Glomerular endothelial cell (primary cell): ENCODE measurements around the gene CHDH. TPM values are rescaled to one million over a fixed set of nuclear protein-coding genes. Genes with fewer than 3 reads are reported as not detected.

Experiments used
- DNase-seq: peaks from one replicate; pipeline ENCODE4 v3.0.0-alpha.2; 2011; ENCODE audit warnings: low read depth, low spot score; ENCODE audit errors: extremely low read depth
- total RNA-seq: library from RNA; depleted of rRNA; stranded (reverse); fragments of >200 nt; gene quantifications from 2 replicates; pipeline ENCODE4 v1.2.3, GENCODE V29; 2015

CHDH gene, protein sequence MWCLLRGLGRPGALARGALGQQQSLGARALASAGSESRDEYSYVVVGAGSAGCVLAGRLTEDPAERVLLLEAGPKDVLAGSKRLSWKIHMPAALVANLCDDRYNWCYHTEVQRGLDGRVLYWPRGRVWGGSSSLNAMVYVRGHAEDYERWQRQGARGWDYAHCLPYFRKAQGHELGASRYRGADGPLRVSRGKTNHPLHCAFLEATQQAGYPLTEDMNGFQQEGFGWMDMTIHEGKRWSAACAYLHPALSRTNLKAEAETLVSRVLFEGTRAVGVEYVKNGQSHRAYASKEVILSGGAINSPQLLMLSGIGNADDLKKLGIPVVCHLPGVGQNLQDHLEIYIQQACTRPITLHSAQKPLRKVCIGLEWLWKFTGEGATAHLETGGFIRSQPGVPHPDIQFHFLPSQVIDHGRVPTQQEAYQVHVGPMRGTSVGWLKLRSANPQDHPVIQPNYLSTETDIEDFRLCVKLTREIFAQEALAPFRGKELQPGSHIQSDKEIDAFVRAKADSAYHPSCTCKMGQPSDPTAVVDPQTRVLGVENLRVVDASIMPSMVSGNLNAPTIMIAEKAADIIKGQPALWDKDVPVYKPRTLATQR
- total RNA-seq: 0.06 and 0.82 TPM in 2 replicates

DNA sequence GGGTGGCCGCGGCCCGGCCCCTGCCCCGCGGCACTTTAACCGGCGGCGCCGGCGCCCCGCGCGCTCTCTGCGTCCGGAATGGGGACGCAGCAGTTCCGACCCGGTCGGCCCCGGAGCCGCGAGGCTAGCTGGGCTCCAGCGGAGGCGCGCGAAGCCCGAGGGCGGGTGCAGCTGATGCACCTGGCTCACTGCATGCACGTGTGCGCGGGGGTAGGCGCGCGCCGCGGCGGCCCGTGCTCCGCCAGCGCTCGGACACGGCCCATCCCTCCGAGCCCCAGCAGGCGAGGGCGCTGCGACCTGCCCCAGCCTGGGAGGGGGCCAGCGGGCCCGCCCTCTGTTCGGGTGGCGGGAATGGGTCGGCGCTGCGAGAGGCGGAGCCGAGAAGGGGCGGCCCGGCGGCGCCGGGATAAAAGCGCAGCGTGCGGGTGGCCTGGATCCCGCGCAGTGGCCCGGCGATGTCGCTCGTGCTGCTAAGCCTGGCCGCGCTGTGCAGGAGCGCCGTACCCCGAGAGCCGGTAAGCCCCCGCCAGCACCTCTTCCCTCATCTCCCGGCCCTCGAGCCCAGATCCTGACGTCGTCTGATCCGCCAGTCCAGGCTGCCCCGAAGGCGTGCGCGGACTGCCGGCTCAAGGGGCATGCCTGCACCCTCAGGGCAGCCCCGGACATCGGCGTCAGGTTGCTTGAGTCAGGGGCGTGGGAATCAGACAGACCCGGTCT lies at the start of gene CHDH, which contains the start of gene IL17RB:
TSS of gene CHDH (minus strand) at position 286 of the 717 bp plus-strand sequence. CDS start 22,411 bp downstream, outside the sequence.
TSS of gene IL17RB (plus strand) at position 435 of the 717 bp plus-strand sequence. CDS start at position 456, 21 bp downstream.
- no peak for DNase-seq

DNA sequence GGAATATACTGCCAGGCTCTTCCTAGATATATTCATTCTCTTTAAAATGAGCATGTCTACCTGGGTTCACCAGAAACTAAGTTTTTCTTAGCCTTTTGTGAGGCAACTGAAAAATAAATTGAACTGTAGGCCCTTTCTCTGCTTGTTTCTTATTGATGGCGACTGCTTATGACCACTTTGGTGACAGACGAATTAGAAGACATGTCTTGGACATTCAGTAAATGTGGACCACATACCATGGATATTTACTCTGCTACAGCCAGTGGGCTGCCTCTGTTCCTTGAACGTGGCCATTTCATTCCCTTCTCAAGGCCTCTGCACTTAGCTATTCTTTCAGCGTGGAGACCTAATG lies 46.0 kb upstream of the CHDH start:
- DNase-seq: no peak

DNA sequence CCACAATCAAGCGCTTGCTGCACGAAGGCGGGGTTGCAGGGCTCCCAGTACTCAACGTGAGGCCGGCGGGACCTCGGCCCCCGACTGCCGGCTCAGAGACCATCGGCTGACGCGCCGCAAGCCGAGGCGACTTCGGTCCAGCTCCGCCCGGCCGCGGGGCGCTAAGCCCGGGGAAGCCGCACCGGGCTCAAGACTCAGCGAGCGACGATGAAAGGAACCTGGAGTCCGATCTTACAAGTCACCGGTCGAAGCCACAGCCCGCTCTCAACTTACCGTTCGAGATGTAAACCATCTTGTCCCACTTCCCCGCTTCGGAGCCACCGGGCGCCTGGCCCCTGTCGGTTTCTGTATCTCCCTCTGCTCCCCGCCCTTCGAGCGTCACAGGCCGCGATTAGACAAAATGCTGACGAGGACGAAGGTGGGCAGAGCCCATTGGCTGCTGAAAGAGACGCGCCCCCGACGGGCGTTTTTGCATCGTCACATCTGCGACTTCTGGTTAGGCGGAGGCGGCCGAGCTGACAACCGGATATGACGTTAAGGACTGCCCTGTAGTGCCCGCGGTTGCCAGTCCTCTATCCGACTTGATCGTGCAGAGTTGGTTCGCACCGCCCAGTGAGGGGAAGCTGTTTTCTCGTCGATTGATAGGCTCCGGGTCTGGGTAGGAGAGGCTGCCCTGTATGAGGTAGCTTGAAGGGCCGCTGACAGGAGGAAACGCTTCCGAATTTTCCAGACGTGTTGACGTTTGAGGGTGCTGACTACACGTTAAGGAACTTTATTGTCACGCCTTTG lies 45.5 kb upstream of the CHDH start, which contains the start of gene SELENOK:
TSS of gene SELENOK (minus strand) at position 363 of the 789 bp plus-strand sequence.
- peak; percentile 89 for DNase-seq

DNA sequence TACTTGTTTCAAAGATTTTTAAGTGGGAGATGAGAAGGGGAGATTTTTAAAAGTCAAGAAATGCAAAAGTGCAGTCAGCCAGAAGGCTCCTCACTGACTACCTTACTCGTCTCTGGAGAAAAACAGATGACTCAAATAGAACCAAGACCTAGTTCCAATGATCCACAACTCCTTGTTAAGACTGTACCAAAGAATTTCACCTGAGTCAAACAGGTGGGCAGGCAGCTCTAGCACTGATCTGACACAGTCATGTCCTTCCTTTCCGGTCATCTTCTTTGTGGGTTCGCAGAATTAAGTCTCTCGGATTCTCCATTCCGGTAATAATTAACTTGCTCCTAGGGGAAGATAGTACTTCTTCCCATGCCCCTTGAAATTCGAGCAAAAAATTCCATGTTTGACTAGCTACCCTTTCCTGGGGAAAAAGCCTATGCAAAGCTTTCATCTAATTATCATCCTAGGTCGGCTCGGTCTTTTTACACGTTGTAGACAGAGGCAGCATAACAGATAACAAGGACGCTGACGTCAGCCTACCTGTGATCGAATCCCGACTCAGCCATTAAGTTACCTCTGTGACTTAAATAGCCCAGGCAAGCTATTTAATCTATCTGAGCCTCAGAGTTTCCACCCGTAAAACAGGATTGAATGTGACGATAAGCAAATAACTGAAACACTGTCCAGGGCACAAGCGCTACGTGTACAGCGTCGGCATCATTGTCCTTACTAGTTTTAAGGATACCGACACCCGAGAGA lies 44.7 kb upstream of the CHDH start:
- DNase-seq: no peak

DNA sequence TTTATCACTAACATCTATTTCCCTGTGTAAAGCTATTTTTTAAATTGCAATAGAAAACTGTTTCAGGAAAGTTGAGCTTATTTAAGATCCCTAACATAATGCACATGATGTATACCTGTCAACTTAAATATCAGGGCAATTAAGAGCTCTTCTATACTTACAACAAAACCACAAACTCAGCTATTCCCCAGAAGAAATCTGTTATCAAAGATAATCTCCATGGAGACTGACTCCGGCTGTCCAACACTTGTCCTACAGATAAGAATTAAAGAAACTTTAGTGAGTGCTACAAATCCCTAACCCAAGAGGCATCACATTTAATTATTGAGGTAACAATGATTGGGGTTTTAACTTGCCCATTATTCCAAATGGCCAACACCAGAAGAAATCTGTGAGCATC lies 42.0 kb upstream of the CHDH start:
- no peak for DNase-seq

DNA sequence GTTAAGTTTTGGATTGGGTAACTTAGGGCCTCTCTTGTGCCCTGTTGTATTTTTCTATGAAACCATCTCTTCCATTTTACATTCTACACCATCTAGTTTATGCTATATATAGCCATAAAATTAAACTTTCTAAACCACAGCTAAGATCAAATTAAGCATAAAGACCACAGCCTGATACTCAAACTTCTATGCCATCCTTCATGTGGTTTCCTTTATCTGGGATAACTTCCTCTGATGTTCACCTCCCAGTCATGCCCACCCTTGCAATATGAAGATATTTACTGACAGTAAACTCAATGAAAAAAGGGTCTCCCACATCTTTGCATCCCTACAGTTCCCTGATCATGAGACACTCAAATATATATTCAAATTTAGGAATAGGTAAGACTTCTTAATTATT lies 41.2 kb upstream of the CHDH start:
- no peak for DNase-seq

DNA sequence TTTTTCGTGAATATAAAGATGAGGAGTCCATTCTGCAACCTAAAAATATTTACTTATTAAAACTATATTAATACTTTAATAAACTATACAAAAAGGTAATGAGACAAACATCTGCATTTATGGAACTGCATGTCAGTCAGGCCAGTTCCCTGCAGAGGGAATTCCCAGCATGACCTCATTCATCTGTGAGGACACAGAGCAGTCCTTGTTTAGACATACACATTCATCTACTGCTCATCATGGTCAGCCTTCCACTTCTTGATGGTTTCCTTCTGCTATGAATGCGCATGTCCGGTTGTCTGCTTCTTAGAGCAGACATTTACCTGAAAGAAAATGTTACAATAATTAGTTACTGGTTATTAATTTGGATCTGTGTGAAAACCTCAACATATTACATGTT lies 39.0 kb upstream of the CHDH start:
- DNase-seq: no peak

DNA sequence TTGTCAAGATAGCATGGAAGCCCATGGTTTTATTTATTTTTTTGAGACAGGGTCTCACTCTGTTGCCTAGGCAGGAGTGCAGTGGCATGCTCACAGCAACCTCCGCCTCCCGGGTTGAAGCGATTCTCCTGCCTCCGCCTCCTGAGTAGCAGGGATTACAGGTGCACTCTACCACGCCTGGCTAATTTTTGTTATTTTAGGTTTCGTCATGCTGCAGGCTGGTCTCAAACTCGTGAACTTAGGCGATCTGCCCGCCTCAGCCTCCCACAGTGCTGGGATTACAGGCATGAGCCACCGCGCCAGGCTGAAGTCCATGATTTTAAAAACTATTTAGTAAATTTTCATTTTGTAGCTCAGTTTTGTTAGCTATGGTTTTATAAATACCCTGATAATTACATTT lies 38.4 kb upstream of the CHDH start:
- DNase-seq: no peak

DNA sequence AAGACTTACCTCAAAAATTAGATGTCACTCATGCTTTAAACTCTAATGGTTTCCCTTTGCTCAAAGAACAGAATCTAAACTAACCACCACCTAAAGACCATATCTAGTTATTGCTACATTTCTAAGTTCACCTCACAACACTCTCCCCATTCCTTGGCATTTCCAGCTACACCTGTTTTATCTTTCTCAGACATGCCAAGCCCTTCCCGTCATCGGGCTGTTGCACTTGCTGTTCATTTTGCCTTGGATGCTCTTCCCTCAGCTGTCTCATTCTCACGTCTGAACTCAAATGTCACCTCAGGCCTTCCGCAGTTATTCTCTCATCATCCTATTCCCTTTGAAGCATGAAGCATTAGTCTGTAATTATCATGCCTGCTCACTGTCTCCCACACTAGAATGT lies 36.8 kb upstream of the CHDH start:
- DNase-seq: no peak

DNA sequence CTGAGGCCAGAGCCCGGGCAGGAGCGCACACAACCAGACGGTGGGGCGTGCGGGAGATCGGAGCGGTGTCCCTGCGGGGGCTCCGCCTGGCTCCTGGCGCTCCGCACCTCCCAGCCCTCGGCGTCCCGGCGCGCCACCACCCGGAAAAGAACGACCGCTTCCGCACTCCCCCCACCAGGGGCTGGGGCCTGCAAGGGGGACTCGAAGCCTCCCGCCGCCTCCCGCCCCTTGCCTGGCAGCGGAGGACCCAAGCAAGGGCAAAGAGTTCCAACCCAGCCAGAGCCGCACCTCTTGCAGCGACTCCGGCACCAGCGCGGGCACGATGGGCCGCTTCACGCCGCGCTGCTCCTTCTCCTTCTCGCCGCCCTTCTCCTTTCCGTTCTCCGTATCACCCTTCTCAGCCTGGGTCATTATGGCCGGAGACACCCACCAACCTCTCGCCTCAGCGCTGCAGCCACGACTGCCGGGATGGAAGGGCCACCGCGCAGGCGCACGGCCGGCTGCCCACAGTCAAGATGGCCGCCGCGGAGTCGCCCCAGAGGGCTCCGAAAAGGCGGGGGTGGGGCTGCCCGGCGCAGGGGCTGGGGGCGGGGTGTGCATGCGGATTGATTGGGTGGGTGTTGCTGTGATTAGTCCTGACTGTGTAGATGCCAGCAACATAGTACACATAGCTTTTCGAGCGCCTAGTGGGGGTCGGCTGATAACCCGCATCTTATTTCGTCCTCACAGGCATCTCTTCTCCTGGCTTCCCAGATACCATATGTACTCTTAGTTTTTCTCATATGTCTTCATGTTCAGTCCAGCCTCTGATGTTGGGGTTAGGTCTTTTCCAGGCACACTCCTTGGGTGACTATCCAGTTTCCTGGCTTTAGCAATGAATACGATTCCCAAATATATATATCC lies 35.7 kb upstream of the CHDH start, which contains the start of gene ACTR8:
TSS of gene ACTR8 (minus strand) at position 462 of the 903 bp plus-strand sequence. CDS start at position 411, 51 bp downstream.
- no peak for DNase-seq

DNA sequence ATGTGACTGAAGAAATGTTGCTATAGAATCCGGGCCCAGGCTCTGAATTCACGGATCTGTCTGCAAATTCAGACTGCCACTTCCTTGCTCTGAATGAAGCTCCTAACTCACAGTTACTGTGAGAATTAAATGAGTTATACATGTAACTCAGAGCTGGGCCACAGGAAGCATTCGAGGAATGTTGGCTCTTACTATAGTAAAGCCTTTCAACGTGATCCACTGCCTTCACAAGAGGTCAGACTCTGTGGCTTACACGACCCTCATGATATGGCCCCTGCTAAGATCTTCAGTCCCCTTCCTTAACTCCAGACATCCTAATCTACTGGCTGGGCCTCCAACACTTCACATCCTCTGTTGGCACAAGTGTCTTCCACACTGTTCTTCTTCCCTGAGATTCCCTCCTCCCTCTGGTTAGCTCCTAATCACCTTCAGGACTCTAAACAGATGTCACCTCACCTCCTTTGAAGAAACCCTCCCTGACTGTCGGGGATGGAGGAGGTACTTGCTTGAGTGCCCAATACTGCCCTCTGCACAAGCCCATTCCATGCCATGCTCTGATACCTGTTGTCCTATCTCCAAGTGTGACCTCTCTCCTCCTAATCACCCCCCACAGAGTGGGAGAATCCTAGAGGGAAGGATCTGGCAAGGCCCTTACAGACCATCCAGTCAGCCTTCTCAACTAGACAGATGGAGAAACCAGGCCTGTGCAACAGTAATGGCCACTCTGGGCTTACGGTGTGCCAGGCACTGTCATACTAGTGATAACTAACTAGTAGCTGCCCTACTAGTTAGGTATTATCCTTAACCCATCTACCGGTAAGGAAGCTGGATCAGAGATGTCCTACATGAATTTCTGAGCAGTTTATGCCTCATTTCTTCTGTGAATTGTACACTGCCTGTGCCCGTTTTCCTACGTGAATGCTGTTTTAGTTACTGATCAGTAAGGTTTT lies 34.5 kb upstream of the CHDH start:
- DNase-seq: no peak

DNA sequence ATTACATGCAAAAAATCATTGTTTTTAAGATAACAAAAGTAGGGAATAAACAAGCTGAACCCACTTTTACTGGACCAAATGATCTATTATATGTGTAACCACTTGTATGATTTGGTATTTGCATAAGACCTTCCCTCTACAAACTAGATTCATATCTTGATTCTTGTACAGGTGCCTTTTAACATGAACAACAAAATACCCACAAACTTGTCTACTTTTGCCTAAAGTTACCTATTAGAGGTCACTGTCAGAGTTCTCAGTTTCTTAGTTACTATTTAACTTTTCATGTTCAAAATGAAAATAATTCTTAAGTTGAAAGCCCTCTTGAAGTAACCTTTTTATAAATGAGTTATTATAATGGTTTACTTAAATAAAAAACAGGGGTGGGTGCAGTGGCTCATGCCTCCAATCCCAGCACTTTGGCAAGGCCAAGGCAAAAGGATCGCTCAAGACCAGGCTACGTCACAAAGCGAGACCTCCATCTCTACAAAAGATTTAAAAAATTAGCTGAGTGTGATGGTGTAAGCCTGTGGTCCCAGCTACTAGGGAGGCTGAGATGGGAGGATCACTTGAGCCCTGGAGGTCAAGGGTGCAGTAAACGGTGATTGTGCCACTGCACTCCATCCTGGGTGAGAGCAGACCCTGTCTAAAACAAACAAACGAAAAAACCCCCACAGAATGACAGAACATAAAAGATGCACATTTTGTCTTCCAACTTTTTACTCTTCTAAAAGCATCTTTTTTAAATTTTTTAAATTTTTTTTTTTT lies 19.7 kb upstream of the CHDH start:
- no peak for DNase-seq

DNA sequence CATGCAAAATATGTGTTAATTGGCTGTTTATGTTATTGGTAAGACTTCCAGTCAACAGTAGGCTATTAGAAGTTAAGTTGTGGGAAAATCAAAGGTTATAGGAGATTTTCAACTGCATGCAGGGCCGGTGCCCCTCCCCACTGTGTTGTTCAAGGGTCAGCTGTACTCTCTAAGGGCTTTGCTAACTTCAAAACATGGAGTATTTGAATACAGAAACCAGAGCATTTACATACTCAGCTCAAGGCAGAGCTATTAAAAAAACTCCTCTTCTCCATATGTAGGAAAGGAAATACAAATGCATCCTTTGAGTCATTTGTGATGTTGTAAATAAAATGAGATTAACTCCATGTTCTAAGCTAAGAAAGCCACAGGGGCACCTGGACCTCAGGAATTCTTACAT lies 16.9 kb upstream of the CHDH start:
- no peak for DNase-seq

DNA sequence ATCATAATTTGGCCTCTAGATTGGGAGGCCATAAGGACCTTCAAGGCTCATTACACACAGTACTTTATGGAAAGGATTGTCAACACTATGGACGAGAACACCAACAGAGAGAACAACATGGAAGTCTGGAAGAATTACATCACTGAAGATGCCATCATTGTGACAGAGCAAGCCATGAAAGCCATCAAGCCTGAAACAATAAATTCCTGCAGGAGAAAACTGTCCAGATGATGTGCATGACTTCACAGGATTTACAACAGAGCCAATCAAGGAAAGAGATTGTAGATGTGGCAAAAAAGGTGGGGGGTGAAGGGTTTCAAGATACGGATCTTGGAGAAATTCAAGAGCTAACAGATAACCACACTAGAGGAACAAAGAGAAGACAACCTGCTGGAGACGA lies 16.0 kb upstream of the CHDH start:
- DNase-seq: no peak

DNA sequence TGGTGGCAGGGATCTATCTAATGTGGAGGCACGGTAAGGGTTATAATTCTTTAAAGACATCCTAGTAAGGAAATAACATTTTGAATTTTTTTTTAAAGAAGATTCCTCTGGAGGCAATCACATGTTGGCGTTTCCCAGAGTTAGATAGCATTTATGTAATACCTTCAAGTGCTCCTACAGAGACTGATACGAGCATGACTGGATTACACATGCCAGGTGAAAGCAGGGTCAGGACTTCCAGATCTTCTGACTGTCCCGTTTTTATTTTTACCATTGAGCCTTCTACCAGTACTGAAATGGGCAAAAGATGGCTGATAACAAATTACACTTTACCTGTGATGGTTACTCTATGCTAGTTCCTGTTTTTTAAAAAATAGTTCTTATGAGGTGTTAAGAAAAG lies 14.0 kb upstream of the CHDH start:
- DNase-seq: no peak

DNA sequence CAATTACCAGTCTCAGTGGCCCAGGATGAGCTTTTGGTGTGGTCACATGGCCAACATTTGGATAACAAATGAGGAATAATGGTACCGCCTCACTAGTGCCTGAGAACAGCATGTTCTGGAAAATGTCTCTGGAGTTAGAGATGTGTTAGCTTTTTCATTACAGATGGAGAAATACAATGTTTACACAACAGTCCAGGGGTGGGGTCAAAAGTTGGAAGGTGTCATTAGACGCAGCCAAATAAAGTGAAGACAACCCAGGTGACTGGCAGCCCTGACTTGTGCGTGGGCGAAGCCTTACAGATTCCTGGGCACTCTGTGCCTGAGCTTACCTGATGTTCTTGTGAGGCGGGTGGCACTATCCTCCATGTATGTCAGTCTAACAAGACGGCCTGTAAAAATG lies 13.0 kb upstream of the CHDH start:
- no peak for DNase-seq

DNA sequence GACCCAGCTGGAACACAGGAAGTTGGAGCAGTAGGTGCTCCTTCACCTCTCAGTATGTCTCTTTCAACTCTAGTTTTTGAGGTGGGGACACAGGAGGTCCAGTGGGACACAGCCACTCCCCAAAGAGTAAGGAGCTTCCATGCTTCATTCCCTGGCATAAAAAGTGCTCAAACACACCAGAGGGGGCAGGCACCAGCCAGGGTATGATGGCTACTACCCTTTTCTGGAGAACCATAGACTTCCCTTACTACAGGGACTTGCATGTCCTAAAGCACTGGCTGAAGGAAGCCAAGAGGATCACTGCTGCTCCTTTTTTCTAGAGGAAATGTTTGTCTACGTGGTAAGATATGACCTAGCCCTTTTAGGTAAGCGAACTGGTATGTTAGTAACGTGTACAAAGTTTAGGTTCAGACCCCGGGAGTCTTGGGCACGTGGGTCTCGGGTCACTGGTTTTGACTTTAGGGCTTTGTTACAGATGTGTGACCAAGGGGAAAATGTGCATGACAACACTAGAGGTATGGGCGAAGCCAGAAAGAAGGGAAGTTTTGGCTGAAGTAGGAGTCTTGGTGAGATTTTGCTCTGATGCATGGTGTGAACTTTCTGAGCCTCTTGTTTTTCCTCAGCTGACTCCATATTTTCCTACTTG lies 12.0 kb upstream of the CHDH start:
- DNase-seq: no peak
